Measurements from ENCODE around the gene PEMT. TPM values are rescaled to one million over a fixed set of nuclear protein-coding genes. Genes with fewer than 3 reads are reported as not detected.

Gene PEMT
- total RNA-seq, 1 donor from 2014 or later, result 24.0 TPM

DNA sequence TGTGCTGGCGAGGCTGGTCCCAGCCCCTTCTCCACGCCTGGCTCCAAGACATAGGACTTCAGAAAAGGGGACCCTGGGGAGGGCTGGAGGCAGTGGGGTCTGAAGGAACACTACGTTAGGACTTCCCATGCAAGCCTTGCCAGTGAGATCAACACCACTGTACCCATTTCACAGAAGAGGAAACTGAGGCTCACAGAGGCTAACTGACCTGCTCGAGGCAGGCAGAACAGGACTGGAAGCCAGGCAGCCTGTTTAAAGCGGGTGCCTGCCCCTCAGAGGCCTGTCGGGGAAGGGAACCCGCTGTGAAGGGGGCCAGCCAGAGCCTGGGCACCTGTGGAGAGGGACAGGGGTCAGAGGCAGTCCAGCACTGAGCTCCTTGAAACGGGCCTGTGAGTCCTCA lies 32.3 kb downstream of the PEMT start:
- Mint-ChIP-seq H3K4me1 (ENCODE audit: low read depth, unreplicated experiment) (no peaks in the 10 kb centered on the region), H3K27me3 (ENCODE audit: unreplicated experiment) (peaks cover 6% of the 10 kb centered on the region), H3K27ac (ENCODE audit: unreplicated experiment) (no peak overlapping the region), H3K9me3 (ENCODE audit: unreplicated experiment) (peaks cover 7% of the 10 kb centered on the region), H3K36me3 (ENCODE audit: unreplicated experiment) (no peaks in the 10 kb centered on the region), H3K4me3 (ENCODE audit: unreplicated experiment) (no peak overlapping the region)
- DNase-seq, result no peak
- TF ChIP-seq, protein P1, sequence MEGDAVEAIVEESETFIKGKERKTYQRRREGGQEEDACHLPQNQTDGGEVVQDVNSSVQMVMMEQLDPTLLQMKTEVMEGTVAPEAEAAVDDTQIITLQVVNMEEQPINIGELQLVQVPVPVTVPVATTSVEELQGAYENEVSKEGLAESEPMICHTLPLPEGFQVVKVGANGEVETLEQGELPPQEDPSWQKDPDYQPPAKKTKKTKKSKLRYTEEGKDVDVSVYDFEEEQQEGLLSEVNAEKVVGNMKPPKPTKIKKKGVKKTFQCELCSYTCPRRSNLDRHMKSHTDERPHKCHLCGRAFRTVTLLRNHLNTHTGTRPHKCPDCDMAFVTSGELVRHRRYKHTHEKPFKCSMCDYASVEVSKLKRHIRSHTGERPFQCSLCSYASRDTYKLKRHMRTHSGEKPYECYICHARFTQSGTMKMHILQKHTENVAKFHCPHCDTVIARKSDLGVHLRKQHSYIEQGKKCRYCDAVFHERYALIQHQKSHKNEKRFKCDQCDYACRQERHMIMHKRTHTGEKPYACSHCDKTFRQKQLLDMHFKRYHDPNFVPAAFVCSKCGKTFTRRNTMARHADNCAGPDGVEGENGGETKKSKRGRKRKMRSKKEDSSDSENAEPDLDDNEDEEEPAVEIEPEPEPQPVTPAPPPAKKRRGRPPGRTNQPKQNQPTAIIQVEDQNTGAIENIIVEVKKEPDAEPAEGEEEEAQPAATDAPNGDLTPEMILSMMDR (IDR thresholded peaks at IDR 0.05; ENCODE audit: partially characterized antibody, unreplicated experiment), result no peak

DNA sequence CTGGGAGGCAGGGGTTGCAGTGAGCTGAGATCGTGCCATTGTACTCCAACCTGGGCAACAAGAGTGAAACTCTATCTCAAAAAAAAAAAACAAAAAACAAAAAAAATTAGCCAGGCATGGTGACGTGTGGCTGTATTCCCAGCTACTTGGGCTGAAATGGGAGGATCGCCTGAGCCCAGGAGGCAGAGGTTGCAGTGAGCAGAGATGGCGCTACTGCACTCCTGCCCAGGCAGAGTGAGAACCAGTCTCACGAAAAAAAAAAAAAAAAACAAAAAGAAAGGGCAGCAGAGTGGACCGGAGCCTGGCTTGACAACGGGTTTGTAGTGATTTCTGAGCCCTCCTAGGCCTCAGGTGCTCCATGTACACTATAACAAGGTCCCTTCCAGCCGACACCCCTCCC lies 33.1 kb downstream of the PEMT start:
- no peaks in the 10 kb centered on the region for H3K4me1 Mint-ChIP-seq (ENCODE audit: low read depth, unreplicated experiment)
- no peak overlapping the region for H3K27ac Mint-ChIP-seq (ENCODE audit: unreplicated experiment)
- TF ChIP-seq, protein P1 (IDR thresholded peaks at IDR 0.05; ENCODE audit: partially characterized antibody, unreplicated experiment), result no peak
- no peak for DNase-seq
- peaks cover 8% of the 10 kb centered on the region for H3K27me3 Mint-ChIP-seq (ENCODE audit: unreplicated experiment)
- H3K36me3 Mint-ChIP-seq (ENCODE audit: unreplicated experiment), result no peaks in the 10 kb centered on the region
- peaks cover 7% of the 10 kb centered on the region for H3K9me3 Mint-ChIP-seq (ENCODE audit: unreplicated experiment)
- no peak overlapping the region for H3K4me3 Mint-ChIP-seq (ENCODE audit: unreplicated experiment)

DNA sequence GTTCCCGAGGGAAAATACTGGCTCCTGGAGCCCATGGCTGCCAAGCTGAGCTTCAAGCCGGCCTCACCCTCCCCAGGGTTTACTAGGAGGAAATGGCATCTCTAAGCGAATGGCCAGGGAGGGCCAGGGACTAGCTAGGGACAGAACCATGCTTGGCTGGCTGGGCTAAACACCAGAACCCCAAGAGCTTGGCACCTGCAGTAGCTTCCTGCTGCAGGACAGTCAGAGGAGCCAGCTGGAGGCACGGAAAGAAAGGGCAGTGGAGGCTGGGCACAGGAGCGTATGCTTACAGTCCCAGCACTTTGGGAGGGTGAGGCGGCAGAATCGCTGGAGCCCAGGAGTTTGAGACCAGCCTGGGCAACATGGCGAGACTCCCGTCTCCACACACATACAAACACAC lies 33.7 kb downstream of the PEMT start:
- no peak overlapping the region for H3K27ac Mint-ChIP-seq (ENCODE audit: unreplicated experiment)
- TF ChIP-seq, protein P1 (IDR thresholded peaks at IDR 0.05; ENCODE audit: partially characterized antibody, unreplicated experiment), result no peak
- H3K4me3 Mint-ChIP-seq (ENCODE audit: unreplicated experiment), result no peak overlapping the region
- H3K9me3 Mint-ChIP-seq (ENCODE audit: unreplicated experiment), result peaks cover 7% of the 10 kb centered on the region
- no peaks in the 10 kb centered on the region for H3K36me3 Mint-ChIP-seq (ENCODE audit: unreplicated experiment)
- H3K4me1 Mint-ChIP-seq (ENCODE audit: low read depth, unreplicated experiment), result no peaks in the 10 kb centered on the region
- DNase-seq, result no peak
- H3K27me3 Mint-ChIP-seq (ENCODE audit: unreplicated experiment), result peaks cover 9% of the 10 kb centered on the region

DNA sequence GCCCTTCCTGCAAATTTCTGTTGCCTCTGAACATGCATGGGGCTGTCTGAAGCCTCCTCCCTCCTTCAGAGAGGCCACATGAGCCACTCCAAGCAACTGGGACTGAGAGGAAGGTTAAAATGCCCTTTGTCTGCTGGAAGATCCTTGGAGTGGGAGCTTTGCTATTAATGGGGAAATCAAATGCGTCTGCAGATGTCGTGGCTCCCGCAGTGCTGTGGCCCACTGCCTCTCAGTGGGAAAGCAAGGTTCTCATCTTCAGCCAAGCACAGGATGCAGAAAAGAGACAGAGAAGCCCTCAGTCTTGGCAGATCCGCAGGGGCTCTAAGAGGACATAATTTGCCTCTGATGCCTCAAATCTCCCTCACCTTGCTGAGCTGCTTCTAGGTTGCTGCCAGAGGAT lies 34.8 kb downstream of the PEMT start:
- no peak overlapping the region for H3K27ac Mint-ChIP-seq (ENCODE audit: unreplicated experiment)
- H3K4me3 Mint-ChIP-seq (ENCODE audit: unreplicated experiment), result no peak overlapping the region
- peaks cover 9% of the 10 kb centered on the region for H3K27me3 Mint-ChIP-seq (ENCODE audit: unreplicated experiment)
- no peaks in the 10 kb centered on the region for H3K4me1 Mint-ChIP-seq (ENCODE audit: low read depth, unreplicated experiment)
- DNase-seq, result no peak
- H3K36me3 Mint-ChIP-seq (ENCODE audit: unreplicated experiment), result no peaks in the 10 kb centered on the region
- H3K9me3 Mint-ChIP-seq (ENCODE audit: unreplicated experiment), result peaks cover 7% of the 10 kb centered on the region
- TF ChIP-seq, protein P1 (IDR thresholded peaks at IDR 0.05; ENCODE audit: partially characterized antibody, unreplicated experiment), result no peak

DNA sequence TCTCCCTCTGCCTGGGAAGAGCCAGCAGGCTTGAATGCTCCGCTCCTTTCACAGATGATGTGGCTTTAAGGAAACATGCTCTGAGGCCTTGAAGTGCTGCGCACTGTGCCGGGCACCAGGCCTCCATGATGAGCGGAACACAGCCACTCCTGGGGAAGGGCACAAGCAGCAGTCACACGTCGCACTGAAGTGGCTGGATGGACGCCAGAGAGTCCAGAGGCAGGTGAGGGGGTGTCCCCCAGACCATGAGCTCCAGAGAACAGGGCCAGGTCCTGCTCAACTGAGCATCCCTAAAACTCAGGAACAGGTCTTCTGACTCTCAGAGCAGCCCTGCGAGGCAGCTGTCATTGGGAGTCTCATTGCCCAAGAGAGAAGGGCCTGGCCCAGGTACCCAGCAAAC lies 35.6 kb downstream of the PEMT start:
- H3K27ac Mint-ChIP-seq (ENCODE audit: unreplicated experiment), result no peak overlapping the region
- TF ChIP-seq, protein P1 (IDR thresholded peaks at IDR 0.05; ENCODE audit: partially characterized antibody, unreplicated experiment), result no peak
- H3K4me3 Mint-ChIP-seq (ENCODE audit: unreplicated experiment), result no peak overlapping the region
- no peaks in the 10 kb centered on the region for H3K36me3 Mint-ChIP-seq (ENCODE audit: unreplicated experiment)
- DNase-seq, result no peak
- H3K4me1 Mint-ChIP-seq (ENCODE audit: low read depth, unreplicated experiment), result peaks cover 1% of the 10 kb centered on the region
- H3K9me3 Mint-ChIP-seq (ENCODE audit: unreplicated experiment), result peaks cover 2% of the 10 kb centered on the region
- H3K27me3 Mint-ChIP-seq (ENCODE audit: unreplicated experiment), result peaks cover 9% of the 10 kb centered on the region

Data from glutamatergic neuron (in vitro differentiated cells).